Measurements from ENCODE around the gene TPRG1L. TPM values are rescaled to one million over a fixed set of nuclear protein-coding genes. Genes with fewer than 3 reads are reported as not detected.
"Not testable (repeated sequence)": the region's sequence is repeated elsewhere in the genome, so short reads cannot be mapped to it uniquely, and the experiment has no call there.

TPRG1L gene
- polyA plus RNA-seq, 1 experiment, result 44.2 TPM

DNA sequence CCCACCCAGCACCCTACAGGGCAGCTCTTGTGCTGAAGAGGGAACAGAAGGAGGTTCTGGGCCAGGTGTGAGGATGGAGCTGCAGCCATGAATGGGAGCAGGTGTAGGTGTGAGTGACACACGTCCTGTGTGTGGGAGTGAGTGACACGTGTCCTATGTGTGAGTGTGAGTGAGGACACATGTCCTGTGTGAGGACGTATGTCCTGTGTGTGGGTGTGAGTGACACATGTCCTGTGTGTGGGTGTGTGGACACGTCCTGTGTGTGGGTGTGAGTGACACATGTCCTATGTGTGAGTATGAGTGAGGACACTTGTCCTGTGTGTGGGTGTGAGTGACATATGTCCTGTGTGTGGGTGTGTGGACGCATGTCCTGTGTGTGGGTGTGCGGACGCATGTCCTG is 39.9 kb upstream of the TPRG1L start:
- POLR2A ChIA-PET, result no interaction called here
- no peak overlapping the region for H3K4me3 ChIP-seq (ENCODE audit: low read depth, low read length)
- H3K27me3 ChIP-seq (ENCODE audit: control insufficient read depth, insufficient read depth, low read length), result peaks cover 5% of the 10 kb centered on the region
- CTCF ChIA-PET, result interaction anchor here (1.1 kb wide), 1 partner anchor 132 kb away, joined by 5 read pairs; no protein-coding TSS in a partner anchor
- no peak overlapping the region for H3K27ac ChIP-seq (ENCODE audit: low read depth, low read length)
- peaks cover 24% of the 10 kb centered on the region for H3K9me3 ChIP-seq (ENCODE audit: control insufficient read depth, insufficient read depth, low read length)
- DNase-seq (ENCODE audit: low read depth, low spot score), result no peak
- TF ChIP-seq, protein P1, sequence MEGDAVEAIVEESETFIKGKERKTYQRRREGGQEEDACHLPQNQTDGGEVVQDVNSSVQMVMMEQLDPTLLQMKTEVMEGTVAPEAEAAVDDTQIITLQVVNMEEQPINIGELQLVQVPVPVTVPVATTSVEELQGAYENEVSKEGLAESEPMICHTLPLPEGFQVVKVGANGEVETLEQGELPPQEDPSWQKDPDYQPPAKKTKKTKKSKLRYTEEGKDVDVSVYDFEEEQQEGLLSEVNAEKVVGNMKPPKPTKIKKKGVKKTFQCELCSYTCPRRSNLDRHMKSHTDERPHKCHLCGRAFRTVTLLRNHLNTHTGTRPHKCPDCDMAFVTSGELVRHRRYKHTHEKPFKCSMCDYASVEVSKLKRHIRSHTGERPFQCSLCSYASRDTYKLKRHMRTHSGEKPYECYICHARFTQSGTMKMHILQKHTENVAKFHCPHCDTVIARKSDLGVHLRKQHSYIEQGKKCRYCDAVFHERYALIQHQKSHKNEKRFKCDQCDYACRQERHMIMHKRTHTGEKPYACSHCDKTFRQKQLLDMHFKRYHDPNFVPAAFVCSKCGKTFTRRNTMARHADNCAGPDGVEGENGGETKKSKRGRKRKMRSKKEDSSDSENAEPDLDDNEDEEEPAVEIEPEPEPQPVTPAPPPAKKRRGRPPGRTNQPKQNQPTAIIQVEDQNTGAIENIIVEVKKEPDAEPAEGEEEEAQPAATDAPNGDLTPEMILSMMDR (IDR thresholded peaks at IDR 0.05; ENCODE audit: low read depth, low read length), result no peak

GRCh38 chr1:3585353-3585868 is 39.4 kb upstream of the TPRG1L start:
- POLR2A ChIA-PET, result not testable (repeated sequence)
- CTCF ChIA-PET, result interaction anchor here (1.1 kb wide), 1 partner anchor 132 kb away, joined by 5 read pairs; no protein-coding TSS in a partner anchor

GRCh38 chr1:3585940-3586568 is 38.8 kb upstream of the TPRG1L start:
- H3K9me3 ChIP-seq (ENCODE audit: control insufficient read depth, insufficient read depth, low read length), result peaks cover 24% of the 10 kb centered on the region
- no peak overlapping the region for H3K27ac ChIP-seq (ENCODE audit: low read depth, low read length)
- no peak for DNase-seq (ENCODE audit: low read depth, low spot score)
- POLR2A ChIA-PET, result no interaction called here
- CTCF ChIA-PET, result interaction anchor here (1.8 kb wide), 1 partner anchor 35 kb away, joined by 5 read pairs; no protein-coding TSS in a partner anchor
- TF ChIP-seq, protein P1 (IDR thresholded peaks at IDR 0.05; ENCODE audit: low read depth, low read length), result no peak
- H3K27me3 ChIP-seq (ENCODE audit: control insufficient read depth, insufficient read depth, low read length), result peaks cover 5% of the 10 kb centered on the region
- no peak overlapping the region for H3K4me3 ChIP-seq (ENCODE audit: low read depth, low read length)

More at GRCh38 chr1:3585353-3585868, 39.4 kb upstream of the TPRG1L start:
- H3K9me3 ChIP-seq (ENCODE audit: control insufficient read depth, insufficient read depth, low read length), result peaks cover 24% of the 10 kb centered on the region
- not testable (repeated sequence) for DNase-seq (ENCODE audit: low read depth, low spot score); H3K27ac ChIP-seq (ENCODE audit: low read depth, low read length); H3K27me3 ChIP-seq (ENCODE audit: control insufficient read depth, insufficient read depth, low read length); H3K4me3 ChIP-seq (ENCODE audit: low read depth, low read length)

DNA sequence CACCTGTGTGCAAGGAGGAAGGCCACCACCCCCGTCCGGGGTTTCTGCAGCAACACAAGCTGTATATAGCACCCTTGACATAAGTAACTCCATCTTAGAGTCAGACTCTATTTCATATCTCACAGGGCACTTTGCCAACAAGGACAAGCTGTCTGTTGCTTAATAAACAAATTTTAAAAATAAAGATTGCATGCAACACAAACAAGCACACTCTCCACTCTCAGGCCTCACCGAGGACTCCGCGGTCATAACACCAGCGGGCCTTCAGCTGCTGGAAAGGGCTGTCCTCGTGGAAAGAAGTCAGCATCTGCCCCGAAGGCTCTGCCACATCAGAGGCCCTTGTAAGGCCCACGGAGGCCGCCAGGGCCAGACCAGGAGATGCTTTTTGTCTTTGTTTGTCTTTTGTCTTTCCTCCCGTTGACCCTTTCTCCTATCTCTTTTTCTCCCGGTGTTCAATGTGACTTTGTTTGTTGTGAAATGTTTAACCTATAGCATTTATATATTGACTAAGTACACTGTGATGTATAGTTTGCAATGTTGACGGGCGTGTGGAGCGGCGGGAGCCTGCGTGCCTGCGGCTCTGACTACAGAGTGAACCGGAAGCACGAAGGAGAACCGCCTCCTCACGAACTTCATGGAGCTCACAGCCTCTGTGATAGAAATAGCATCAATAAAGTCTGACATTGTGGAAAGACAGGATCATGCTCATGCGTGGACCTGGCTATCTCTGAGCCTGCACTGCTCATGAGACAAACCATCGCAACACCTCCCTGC is 37.6 kb upstream of the TPRG1L start:
- Histone ChIP-seq H3K4me3 (ENCODE audit: low read depth, low read length) (no peak overlapping the region), H3K27me3 (ENCODE audit: control insufficient read depth, insufficient read depth, low read length) (peaks cover 2% of the 10 kb centered on the region), H3K27ac (ENCODE audit: low read depth, low read length) (no peak overlapping the region), H3K9me3 (ENCODE audit: control insufficient read depth, insufficient read depth, low read length) (peaks cover 24% of the 10 kb centered on the region)
- TF ChIP-seq, protein P1 (IDR thresholded peaks at IDR 0.05; ENCODE audit: low read depth, low read length), result no peak
- POLR2A ChIA-PET, result no interaction called here
- CTCF ChIA-PET, result interaction anchor here (1.0 to 1.8 kb wide), 3 partner anchors 29 to 34 kb away, joined by 4 to 5 read pairs (median 5); no protein-coding TSS in a partner anchor
- no peak for DNase-seq (ENCODE audit: low read depth, low spot score)

GRCh38 chr1:3588395-3588794 is 36.4 kb upstream of the TPRG1L start:
- no peak for DNase-seq (ENCODE audit: low read depth, low spot score)
- no peak overlapping the region for H3K27ac ChIP-seq (ENCODE audit: low read depth, low read length)
- POLR2A ChIA-PET, result no interaction called here
- no peak overlapping the region for H3K4me3 ChIP-seq (ENCODE audit: low read depth, low read length)
- peaks cover 24% of the 10 kb centered on the region for H3K9me3 ChIP-seq (ENCODE audit: control insufficient read depth, insufficient read depth, low read length)
- H3K27me3 ChIP-seq (ENCODE audit: control insufficient read depth, insufficient read depth, low read length), result peaks cover 2% of the 10 kb centered on the region
- CTCF ChIA-PET, result interaction anchor here (0.6 to 1.4 kb wide), 2 partner anchors 32 to 35 kb away, joined by 4 to 5 read pairs; no protein-coding TSS in a partner anchor
- TF ChIP-seq, protein P1 (IDR thresholded peaks at IDR 0.05; ENCODE audit: low read depth, low read length), result no peak
